GM12874 (cell line): ENCODE results near the gene CES4A.

ENCODE experiments used
- CTCF ChIP-seq: IDR thresholded peaks from 2 replicates; pipeline ENCODE4 v1.5.1; 2011; ENCODE audit warnings: low read depth, mild to moderate bottlenecking, control low read depth, low read length, moderate library complexity; ENCODE audit not compliant: insufficient read depth

The CES4A gene

GRCh38 chr16:66988197-66988788 lies at the start of gene CES4A:
Gene CES4A, plus strand, starts transcription at chr16:66988589. Its CDS starts 184 bp downstream, at chr16:66988773.
- no peak for TF ChIP-seq CTCF

- no peak for TF ChIP-seq CTCF
These were observed 49.0 kb upstream of the CES4A start for GRCh38 chr16:66939366-66939765.

- TF ChIP-seq CTCF = no peak
These were observed 48.2 kb upstream of the CES4A start for GRCh38 chr16:66940236-66940635.

GRCh38 chr16:66942981-66943380 lies 45.4 kb upstream of the CES4A start:
- TF ChIP-seq CTCF = no peak

- no peak for TF ChIP-seq CTCF
These were observed 44.8 kb upstream of the CES4A start for GRCh38 chr16:66943426-66944053.

- TF ChIP-seq CTCF = no peak
These were observed 44.3 kb upstream of the CES4A start for GRCh38 chr16:66944054-66944441.

- no peak for TF ChIP-seq CTCF
These were observed 42.5 kb upstream of the CES4A start for GRCh38 chr16:66945939-66946338.
